Metanephros (tissue), 2 donors: ENCODE data around the gene RNF26. TPM values are rescaled to one million over a fixed set of nuclear protein-coding genes. Genes with fewer than 3 reads are reported as not detected.

ENCODE experiments used
- small RNA-seq: library from RNA; depleted of rRNA; stranded (forward); fragments of <200 nt; gene quantifications from one replicate; pipeline ENCODE3, GENCODE V24; 2014; ENCODE audit warnings: low replicate concordance
- total RNA-seq: library from RNA; depleted of rRNA; stranded (reverse); fragments of >200 nt; gene quantifications from one replicate; pipeline ENCODE4 v1.2.3, GENCODE V29; 2014

Gene RNF26
- total RNA-seq = 13.8 TPM

GRCh38 chr11:119334174-119334930, at the start of gene RNF26:
Gene RNF26, plus strand, starts transcription at chr11:119334527. Its CDS starts 596 bp downstream, at chr11:119335123.

DNA sequence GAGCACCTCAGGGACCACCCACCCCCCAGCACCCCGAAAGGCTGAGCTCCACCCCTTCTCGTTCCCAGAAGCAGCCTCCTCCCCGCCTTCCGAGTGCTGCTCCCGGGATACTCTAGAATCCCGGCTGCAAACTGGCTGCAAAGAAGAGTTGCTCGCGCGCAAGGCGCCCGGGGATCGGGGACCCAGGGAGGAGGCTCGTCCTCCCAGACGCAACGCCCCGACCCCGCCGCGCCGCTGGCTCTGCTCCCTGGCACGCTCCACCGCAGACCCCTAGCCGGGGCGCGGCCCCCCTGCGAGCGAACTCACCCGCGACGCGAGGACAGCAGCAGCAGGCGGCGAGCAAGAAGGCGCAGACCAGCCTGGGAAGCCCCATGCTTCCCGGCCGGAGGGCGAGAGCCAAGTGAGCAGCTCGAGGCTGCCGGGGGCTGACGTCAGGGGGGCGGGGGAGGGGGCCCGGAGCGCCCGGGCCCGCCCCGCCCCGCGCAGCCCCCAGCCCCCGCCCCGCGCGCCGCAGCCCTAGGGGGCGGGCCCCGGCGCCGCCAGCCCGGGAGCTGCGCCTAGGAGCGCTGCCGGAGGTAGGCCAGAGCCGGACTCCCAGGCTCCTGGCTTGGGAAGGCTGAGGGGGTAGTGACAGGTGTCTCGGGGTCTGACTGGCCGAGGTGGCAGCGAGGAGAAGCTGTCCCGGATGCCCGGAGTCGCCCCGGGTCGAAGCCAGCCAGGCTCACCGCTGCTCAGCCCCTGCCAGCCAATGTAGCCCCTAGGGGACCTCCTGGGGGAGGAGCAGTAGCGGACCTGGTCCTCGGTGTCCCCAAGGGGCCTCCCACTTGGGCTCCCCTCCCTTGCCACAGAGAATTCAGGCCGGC, 17.4 kb upstream of the RNF26 start, which contains the start of gene MCAM:
TSS of gene MCAM (minus strand) at position 402 of the 863 bp plus-strand sequence. CDS start at position 373, 29 bp downstream.

DNA sequence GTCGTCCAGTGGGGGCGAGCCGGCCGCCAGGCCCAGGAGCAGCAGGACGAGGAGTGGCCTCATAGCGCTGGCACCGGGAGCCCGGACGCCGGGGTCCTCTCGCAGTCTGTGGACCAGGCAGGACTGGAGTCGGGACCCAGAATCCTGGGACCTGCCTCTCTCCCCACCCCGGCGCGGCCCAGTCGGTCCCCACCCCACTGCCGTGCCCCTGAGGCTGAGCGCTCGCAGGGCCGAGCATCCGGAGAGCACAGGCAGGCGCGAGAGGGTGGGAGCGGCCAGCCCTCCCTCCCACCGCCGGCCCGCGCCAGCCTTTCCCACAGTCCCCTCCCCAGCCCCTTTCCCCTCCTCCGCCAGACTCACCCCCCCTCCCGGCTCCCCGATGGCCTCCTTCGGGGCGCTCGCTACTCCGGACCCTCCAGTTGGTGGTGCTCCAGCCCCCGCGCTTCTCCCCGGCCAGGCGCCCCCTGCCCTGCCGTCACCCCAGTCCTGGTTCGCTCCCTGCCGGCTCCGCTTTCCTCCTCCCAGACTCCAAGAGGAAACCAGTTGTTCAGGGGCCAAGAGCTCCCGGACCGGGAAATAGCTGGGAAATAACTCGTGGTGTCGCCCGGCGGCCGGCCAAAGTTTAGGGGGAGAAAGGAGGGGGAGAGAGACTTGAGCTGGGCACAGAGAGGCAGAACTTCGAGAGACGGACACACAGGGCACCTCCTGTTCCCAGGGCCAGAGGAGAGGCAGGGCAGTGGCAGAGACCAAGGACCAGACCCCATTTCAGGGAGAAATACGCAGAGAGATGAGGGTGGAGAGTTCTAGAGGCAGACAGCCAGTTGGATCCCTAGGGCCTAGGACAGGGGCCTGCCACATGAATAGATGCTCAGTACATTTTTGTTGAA, 6.3 kb downstream of the RNF26 start, which contains the start of gene C1QTNF5:
TSS of gene C1QTNF5 (minus strand) at position 549 of the 887 bp plus-strand sequence. CDS start at position 63, 486 bp downstream.

DNA sequence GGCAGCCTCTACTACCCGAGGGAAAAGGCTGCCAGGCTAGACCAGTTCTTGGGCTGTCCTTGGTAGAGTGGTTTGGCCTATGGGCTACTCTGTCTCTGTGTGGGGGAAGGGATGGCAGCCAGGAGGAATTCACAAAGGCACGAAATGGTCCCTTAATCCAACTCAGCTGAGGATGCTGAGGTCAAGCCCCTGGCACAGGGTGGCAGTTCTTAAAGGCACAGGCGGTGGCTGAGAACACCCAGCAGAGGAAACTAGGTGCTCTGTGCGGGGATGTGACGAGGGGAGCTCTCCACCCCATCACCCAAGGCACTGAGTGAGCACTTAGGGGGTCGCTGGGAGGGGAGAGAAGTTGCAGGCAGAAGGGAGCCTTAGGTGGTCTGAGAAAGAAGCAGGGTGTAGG, 12.3 kb downstream of the RNF26 start, which contains the start of gene MFRP:
TSS of gene MFRP (minus strand) at position 101 of the 400 bp plus-strand sequence. CDS start 192 bp downstream, outside the sequence.

GRCh38 chr11:119381181-119381988, 47.1 kb downstream of the RNF26 start, which contains the start of gene USP2:
Gene USP2, minus strand, starts transcription at chr11:119381690. Its CDS starts 8,210 bp downstream, at chr11:119373480.

Small RNA genes within 50 kb of the gene (small RNA-seq; reads per million reads assigned to genes)
- not detected for gene RF01225
- not detected for gene RNU6-262P

Other genes with a start within 250 kb of the RNF26 start
- 19.7 TPM for gene HMBS, start 249.6 kb upstream of the RNF26 start, total RNA-seq
- 20.0 TPM for gene DPAGT1, start 232.7 kb upstream of the RNF26 start, total RNA-seq
- 6.9 TPM for gene C2CD2L, start 227.2 kb upstream of the RNF26 start, total RNA-seq
- 26.6 TPM for gene HINFP, start 212.9 kb upstream of the RNF26 start, total RNA-seq
- gene ABCG4, start 185.5 kb upstream of the RNF26 start, total RNA-seq = 0.76 TPM
- 23.4 TPM for gene NLRX1, start 165.8 kb upstream of the RNF26 start, total RNA-seq
- 12.4 TPM for gene NHERF4, start 149.1 kb upstream of the RNF26 start, total RNA-seq
- gene CBL, start 128.2 kb upstream of the RNF26 start, total RNA-seq = 15.9 TPM
- 117 TPM for gene MCAM, start 17.4 kb upstream of the RNF26 start, total RNA-seq
- gene C1QTNF5, start 6.4 kb downstream of the RNF26 start, total RNA-seq = 39.0 TPM
- gene MFRP, start 12.2 kb downstream of the RNF26 start, total RNA-seq = 0.06 TPM
- 14.3 TPM for gene USP2, start 47.2 kb downstream of the RNF26 start, total RNA-seq
- gene THY1, start 88.6 kb downstream of the RNF26 start, total RNA-seq = 39.7 TPM